ENCODE data around the gene MAML2.
A peak's percentile ranks its signal among the peaks of the same experiment; 100 is the strongest.
"Not testable (repeated sequence)": the region's sequence is repeated elsewhere in the genome, so short reads cannot be mapped to it uniquely, and the experiment has no call there.

MAML2 gene

DNA sequence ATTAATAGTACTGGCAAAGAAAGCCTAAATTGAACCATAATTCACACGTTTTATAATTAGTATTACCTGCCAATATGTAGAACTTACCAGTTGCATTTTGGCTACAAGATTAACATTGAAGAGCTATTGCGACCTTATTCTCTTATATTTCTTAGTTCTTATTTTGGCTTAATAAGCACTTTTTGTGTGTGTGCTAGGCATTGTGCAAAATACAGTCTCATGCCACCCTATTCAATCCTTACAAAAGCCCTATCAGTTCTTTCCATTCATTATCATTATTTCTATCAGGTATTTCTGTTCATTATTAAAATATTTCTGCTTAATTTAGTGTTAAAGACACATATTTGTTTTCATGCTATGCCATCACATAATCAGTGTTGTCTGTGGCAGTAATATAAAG, 41.2 kb downstream of the MAML2 start:
- no peak overlapping the region for H3K4me3 Mint-ChIP-seq
- H3K9me3 Mint-ChIP-seq (ENCODE audit: low read depth), result no peaks in the 10 kb centered on the region
- H3K36me3 Mint-ChIP-seq, result peaks cover 15% of the 10 kb centered on the region
- peak overlapping the region; percentile 75 for H3K27ac Mint-ChIP-seq
- H3K4me1 Mint-ChIP-seq (ENCODE audit: low read depth), result peaks cover 80% of the 10 kb centered on the region
- no peaks in the 10 kb centered on the region for H3K27me3 Mint-ChIP-seq

DNA sequence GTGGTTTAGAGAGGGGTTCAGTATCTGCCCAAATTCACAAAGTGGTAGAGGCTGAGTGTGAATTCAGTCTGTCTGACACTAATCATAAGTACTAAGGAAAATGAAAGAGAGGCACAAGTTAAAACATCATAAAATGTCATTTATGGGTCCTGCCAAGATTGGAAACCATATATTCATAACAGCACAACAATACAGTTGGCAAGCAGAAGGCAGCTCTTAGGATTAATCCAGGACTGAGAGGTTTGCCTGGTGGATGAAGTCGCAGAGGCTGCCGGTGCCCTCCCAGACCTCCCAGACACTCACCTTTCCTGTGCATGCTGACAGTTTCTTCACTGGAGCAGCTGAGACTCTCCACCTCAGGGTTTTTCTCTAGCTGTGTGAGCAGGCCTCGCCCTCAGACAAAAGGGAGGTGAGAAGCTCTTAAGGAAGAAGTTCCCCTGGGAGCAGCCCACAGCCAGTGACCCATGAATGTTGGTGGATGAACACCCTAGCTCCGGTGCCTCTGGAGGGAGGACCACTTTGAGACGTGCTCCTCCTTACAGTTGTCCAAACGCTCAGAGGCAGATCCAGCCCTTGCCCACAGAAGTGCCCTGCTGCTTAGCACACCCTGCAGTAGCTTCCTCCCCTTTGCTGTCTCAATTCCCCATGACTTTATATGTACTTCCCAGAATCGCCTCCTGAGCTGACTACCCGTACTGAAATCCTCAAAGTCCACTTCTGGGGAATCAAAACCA, 43.7 kb downstream of the MAML2 start:
- H3K36me3 Mint-ChIP-seq, result peaks cover 19% of the 10 kb centered on the region
- H3K27ac Mint-ChIP-seq, result peak overlapping the region; percentile 37

DNA sequence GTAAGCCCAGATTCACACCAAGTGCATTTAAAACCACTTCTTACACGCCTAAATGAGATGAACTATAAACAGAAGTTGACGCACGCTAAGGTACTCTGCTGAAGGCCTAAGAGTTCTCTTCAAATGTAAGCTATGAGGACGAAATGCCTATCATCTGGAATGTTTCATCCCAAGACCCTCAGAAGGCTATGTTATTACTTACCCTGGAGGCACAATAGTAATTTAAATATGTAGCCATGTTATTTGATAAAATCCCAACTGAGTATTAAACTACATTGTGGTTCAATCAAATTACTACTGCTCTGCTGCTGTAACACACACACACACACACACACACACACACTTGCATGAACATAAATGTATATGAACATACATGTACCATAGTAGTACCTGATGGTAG, 47.6 kb downstream of the MAML2 start:
- Mint-ChIP-seq H3K4me1 (ENCODE audit: low read depth) (peaks cover 82% of the 10 kb centered on the region), H3K4me3 (no peak overlapping the region), H3K27me3 (no peaks in the 10 kb centered on the region), H3K27ac (peak overlapping the region; percentile 35), H3K9me3 (ENCODE audit: low read depth) (no peaks in the 10 kb centered on the region), H3K36me3 (peaks cover 36% of the 10 kb centered on the region)

More for the DNA sequence above, 43.7 kb downstream of the MAML2 start:
- Mint-ChIP-seq H3K9me3 (ENCODE audit: low read depth) (no peaks in the 10 kb centered on the region), H3K4me3 (no peak overlapping the region), H3K4me1 (ENCODE audit: low read depth) (peaks cover 82% of the 10 kb centered on the region), H3K27me3 (no peaks in the 10 kb centered on the region)

DNA sequence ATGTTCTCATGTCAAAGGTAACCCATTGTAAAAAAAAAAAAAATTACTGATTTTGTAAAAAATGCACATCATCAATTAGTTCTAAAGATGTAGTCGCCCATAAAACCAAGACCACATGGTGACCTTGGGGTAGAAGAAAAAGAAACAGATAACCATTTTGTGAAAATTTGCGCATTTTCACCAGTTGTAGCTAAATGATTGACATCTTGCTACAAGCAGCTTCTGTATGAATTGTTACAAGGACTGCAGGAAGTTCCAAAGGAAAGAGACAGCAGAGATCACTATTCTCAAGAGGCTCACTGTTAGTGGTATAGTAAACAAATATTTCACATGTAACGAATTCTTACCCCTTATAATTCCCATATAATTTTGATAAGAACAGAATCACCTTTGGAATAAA, 48.7 kb downstream of the MAML2 start:
- Mint-ChIP-seq H3K9me3 (ENCODE audit: low read depth) (no peaks in the 10 kb centered on the region), H3K4me1 (ENCODE audit: low read depth) (peaks cover 82% of the 10 kb centered on the region), H3K27ac (peak overlapping the region; percentile 72), H3K4me3 (peak overlapping the region; percentile 51), H3K36me3 (peaks cover 35% of the 10 kb centered on the region), H3K27me3 (no peaks in the 10 kb centered on the region)

DNA sequence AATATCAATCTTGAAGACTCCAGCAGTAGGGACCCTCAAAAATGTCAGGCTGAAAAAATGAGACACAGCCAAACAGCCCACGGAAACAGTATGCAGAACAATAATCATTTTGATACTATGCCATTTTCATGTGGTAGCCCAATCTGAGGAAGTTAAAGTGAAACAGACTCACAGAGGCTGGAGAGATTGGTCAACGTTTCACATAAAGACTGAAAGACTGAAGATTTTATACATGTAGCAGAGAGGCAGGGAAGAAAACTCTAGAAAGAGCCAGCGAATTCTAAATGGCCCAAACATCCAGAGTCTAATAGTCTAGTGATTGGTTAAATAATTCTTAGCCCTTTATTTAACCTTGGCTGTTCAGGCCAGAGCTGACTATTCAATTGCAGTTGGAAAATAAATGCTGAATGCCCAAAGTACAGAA, 49.4 kb downstream of the MAML2 start:
- H3K27me3 Mint-ChIP-seq, result no peaks in the 10 kb centered on the region
- peak overlapping the region; percentile 72 for H3K27ac Mint-ChIP-seq
- peaks cover 84% of the 10 kb centered on the region for H3K4me1 Mint-ChIP-seq (ENCODE audit: low read depth)
- H3K4me3 Mint-ChIP-seq, result peak overlapping the region; percentile 51
- peaks cover 34% of the 10 kb centered on the region for H3K36me3 Mint-ChIP-seq
- no peaks in the 10 kb centered on the region for H3K9me3 Mint-ChIP-seq (ENCODE audit: low read depth)

DNA sequence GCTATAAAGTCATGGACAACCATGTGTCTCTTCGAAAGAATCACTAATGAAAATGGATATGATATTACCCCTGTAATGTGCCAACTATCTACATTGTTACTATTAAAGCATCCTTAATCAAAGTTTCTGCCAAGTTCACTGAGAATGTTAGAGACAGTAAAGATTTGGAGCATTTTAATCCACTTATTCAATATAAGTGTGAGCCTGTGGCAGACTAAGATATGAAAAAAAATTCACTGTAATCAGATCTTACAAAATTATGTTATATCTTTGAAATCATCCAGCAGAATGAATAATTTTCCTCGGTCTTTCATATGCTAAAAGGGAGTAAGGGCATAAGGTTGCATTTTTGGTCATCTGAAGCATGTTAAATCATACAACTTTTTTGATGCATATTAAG, 49.9 kb downstream of the MAML2 start:
- H3K4me3 Mint-ChIP-seq, result peak overlapping the region; percentile 51
- H3K36me3 Mint-ChIP-seq, result peaks cover 33% of the 10 kb centered on the region
- H3K9me3 Mint-ChIP-seq (ENCODE audit: low read depth), result no peaks in the 10 kb centered on the region
- H3K27me3 Mint-ChIP-seq, result no peaks in the 10 kb centered on the region
- peaks cover 85% of the 10 kb centered on the region for H3K4me1 Mint-ChIP-seq (ENCODE audit: low read depth)
- peak overlapping the region; percentile 72 for H3K27ac Mint-ChIP-seq

DNA sequence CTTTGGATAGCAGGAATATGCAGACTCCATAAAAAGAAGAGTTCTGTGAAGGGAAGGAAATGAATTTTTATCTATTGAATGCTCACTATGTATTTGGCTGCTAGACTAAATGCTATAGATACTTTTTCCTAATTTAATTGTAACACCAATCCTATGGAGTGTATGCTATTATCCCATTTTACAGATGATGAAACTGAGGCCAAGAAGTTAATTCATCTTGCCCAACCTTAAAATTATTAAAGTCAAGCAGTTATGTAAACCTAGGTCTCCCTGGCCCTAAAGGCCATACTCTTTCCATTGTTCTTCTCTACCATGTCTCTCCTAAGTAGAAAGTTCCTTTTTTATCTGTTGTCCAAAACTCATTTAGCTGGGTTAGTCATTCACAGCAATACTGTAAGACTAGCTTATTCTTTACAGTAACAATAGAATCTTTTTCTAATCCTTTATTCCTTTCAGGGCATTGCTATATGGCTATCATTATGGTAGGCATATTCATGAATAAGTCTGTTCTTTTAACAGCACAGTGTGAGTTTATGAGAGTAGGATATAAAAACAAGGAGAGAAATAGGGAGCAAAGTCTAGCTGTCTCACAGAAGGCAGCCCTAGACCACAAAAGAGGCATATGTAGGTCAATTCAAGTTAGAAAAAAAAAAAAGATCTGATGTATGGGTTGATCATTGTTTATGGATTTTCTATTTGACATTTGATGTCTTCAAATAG, 50.5 kb downstream of the MAML2 start:
- Mint-ChIP-seq H3K27me3 (no peaks in the 10 kb centered on the region), H3K4me3 (peak overlapping the region; percentile 37), H3K27ac (peak overlapping the region; percentile 72), H3K36me3 (peaks cover 32% of the 10 kb centered on the region), H3K9me3 (ENCODE audit: low read depth) (no peaks in the 10 kb centered on the region), H3K4me1 (ENCODE audit: low read depth) (peaks cover 87% of the 10 kb centered on the region)

DNA sequence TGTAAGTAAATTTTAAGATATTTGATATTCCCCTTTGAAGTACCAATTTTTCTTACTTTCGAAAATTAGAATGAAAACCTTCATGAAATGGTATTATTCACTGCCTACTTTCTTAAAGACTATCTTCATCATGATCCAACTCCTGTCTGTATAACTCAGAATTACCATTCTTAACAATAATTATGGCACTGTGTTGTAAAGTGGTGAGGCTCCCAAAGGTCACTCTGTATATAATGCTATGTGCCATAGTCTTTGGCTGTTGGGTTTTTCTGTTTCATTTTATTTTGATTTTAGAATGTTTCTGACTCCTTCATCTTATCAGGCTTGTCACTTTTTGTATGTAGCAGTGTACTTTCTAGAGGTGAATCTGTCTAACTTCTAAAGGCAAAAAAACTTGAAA, 52.4 kb downstream of the MAML2 start:
- peaks cover 37% of the 10 kb centered on the region for H3K36me3 Mint-ChIP-seq
- no peaks in the 10 kb centered on the region for H3K27me3 Mint-ChIP-seq
- H3K27ac Mint-ChIP-seq, result peak overlapping the region; percentile 22
- H3K9me3 Mint-ChIP-seq (ENCODE audit: low read depth), result no peaks in the 10 kb centered on the region
- no peak overlapping the region for H3K4me3 Mint-ChIP-seq
- peaks cover 90% of the 10 kb centered on the region for H3K4me1 Mint-ChIP-seq (ENCODE audit: low read depth)

DNA sequence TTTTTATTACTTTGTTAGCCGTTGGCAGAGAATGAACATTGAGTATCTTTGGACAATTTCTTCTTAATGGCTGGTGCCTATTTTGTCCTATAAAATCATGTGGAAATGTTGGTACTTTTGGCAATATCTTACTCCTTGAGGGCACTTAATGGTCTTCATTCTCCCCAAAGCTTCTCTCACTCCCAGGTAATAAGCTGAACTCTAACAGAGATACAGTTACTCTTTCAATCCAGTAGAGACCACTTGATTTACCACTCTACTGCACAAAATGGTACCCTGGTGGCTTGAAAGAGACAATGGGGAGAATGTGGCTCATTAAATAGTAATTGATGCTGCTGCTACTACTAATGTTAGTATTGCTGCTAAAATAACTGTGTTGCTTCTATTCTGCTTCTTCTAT, 53.0 kb downstream of the MAML2 start:
- H3K36me3 Mint-ChIP-seq, result peaks cover 42% of the 10 kb centered on the region
- no peak overlapping the region for H3K4me3 Mint-ChIP-seq
- no peaks in the 10 kb centered on the region for H3K9me3 Mint-ChIP-seq (ENCODE audit: low read depth)
- H3K4me1 Mint-ChIP-seq (ENCODE audit: low read depth), result peaks cover 90% of the 10 kb centered on the region
- peak overlapping the region; percentile 31 for H3K27ac Mint-ChIP-seq
- H3K27me3 Mint-ChIP-seq, result no peaks in the 10 kb centered on the region

DNA sequence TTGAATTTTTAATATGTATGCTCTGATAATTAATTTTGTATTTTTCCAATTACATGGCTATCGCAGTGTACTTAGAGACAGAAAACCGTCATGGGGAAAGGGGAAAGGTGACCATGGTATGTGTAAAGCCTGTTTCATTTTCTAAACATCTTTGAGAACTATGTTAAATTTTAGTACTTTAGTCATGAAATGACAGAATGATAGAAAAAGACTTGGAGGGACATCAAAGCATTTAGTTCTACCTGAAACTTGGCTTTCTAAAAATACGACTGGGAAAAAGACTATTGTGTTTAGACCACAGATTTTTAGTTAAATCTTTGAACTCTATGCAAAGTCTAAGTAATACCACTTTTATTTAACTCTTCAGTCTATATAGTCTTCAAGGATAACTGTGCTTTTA, 54.1 kb downstream of the MAML2 start:
- Mint-ChIP-seq H3K4me1 (ENCODE audit: low read depth) (peaks cover 90% of the 10 kb centered on the region), H3K4me3 (peak overlapping the region; percentile 60), H3K27ac (peak overlapping the region; percentile 75), H3K27me3 (no peaks in the 10 kb centered on the region), H3K9me3 (ENCODE audit: low read depth) (no peaks in the 10 kb centered on the region), H3K36me3 (peaks cover 47% of the 10 kb centered on the region)

DNA sequence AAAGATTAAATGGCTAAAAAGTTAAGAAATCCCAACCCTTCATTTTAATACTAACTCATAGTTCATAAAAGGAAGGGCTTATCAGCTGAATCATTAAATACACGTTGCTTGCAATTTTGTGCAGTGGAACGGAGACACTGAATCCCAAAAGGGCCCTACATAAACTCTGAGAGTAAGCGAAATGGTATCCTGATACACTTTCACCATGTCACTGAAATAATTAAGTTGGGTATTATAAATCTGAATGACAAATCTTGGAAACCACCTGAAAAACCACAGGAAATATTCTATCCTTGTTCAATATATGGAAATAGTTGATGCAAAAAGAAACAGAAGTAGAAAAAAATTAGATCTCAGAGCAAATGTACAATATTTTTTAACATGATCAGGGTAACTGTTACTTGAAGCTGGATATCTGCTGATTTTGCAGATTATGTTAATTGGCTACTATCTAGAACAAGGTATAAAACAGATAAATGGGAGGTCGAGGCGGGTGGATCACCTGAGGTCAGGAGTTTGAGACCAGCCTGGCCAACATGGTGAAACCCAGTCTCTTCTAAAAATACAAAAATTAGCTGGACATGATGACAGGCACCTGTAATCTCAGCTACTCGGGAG, 55.1 kb downstream of the MAML2 start:
- Mint-ChIP-seq H3K27ac (peak overlapping the region; percentile 92), H3K36me3 (peaks cover 51% of the 10 kb centered on the region), H3K4me3 (peak overlapping the region; percentile 69), H3K4me1 (ENCODE audit: low read depth) (peaks cover 90% of the 10 kb centered on the region), H3K27me3 (no peaks in the 10 kb centered on the region), H3K9me3 (ENCODE audit: low read depth) (no peaks in the 10 kb centered on the region)

DNA sequence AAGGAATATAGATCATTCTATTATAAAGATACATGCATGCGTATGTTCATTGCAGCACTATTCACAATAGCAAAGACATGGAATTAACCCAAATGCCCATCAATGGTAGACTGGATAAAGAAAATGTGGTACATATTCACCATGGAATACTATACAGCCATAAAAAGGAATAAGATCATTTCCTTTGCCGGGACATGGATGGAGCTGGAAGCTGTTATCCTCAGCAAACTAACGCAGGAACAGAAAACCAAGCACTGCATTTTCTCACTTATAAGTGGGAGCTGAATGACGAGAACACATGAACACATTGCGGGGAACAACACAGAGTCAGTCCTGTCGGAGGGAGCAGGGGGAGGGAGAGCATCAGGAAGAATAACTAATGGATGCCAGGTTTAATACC, 57.0 kb downstream of the MAML2 start:
- H3K27ac Mint-ChIP-seq; H3K27me3 Mint-ChIP-seq; H3K4me3 Mint-ChIP-seq; H3K9me3 Mint-ChIP-seq (ENCODE audit: low read depth): not testable (repeated sequence)
- Mint-ChIP-seq H3K4me1 (ENCODE audit: low read depth) (peaks cover 90% of the 10 kb centered on the region), H3K36me3 (peaks cover 43% of the 10 kb centered on the region)

DNA sequence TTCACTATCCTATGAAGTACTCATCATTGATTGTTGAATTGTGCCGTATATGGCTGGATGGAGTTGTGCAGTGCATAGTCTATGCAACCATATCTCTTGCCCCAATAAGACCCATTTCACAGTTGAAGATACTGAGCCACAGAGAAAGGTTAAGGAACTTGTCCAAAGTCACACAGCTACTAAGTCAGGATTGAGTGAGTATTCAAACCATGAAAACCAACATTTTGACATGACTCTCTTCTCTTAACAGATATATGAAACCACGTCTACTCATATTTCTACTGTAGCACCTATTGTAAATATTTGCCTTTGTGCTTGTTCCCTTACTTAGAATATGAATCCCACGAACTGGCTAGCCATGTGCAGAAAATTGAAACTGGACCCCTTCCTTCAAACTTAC, 58.1 kb downstream of the MAML2 start:
- Mint-ChIP-seq H3K27ac (peak overlapping the region; percentile 77), H3K27me3 (no peaks in the 10 kb centered on the region), H3K4me3 (peak overlapping the region; percentile 8), H3K36me3 (peaks cover 36% of the 10 kb centered on the region), H3K4me1 (ENCODE audit: low read depth) (peaks cover 92% of the 10 kb centered on the region), H3K9me3 (ENCODE audit: low read depth) (no peaks in the 10 kb centered on the region)

DNA sequence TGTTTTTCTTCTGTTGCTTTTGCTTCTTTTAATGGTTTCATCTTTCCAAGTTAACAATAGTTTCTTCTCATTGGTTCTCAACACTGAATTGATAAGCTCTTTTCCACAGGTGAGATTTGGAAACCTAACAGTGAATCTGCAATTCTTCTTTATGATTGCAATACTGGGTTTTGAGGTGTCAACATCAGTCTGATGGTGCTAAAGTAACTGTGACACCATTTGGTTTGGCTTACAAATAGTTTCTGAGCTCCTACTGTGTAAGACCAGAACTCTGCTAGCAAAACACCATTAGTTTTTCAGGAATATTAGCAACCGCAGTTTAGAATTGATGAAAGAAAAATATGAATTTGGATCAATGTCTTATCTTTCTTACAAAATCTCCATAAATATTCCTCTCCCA, 58.6 kb downstream of the MAML2 start:
- H3K27me3 Mint-ChIP-seq, result no peaks in the 10 kb centered on the region
- H3K4me3 Mint-ChIP-seq, result peak overlapping the region; percentile 38
- peaks cover 36% of the 10 kb centered on the region for H3K36me3 Mint-ChIP-seq
- peaks cover 92% of the 10 kb centered on the region for H3K4me1 Mint-ChIP-seq (ENCODE audit: low read depth)
- H3K9me3 Mint-ChIP-seq (ENCODE audit: low read depth), result no peaks in the 10 kb centered on the region
- H3K27ac Mint-ChIP-seq, result peak overlapping the region; percentile 47

DNA sequence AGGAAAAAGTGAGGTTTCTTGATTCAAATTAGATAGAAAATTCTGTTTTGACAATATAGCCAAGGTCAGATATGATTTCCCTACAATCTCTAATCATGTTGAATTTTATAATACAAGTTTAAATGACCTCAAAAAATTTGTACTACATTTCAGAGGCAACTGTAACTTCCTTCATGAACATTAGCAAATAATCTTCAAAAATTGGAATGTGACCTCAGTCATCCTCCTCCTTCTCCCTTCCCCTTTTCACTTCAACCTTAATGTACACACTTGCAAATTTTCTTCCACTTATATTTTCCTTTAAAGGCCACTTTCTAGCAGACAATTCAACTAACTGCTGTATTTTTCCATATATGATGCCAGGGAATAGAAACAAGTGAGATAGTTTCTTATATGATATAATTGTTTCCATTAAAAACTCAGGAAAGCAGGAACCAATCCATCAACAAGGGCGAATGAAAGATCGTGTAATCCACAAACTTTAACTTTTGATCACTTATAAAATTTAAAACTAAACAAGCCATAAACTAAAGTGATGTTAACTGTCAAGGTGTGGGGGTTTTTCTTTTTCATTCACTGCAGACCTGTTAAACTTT, 60.3 kb downstream of the MAML2 start:
- H3K27me3 Mint-ChIP-seq, result no peaks in the 10 kb centered on the region
- H3K9me3 Mint-ChIP-seq (ENCODE audit: low read depth), result no peaks in the 10 kb centered on the region
- no peak overlapping the region for H3K4me3 Mint-ChIP-seq
- H3K27ac Mint-ChIP-seq, result peak overlapping the region; percentile 73
- peaks cover 31% of the 10 kb centered on the region for H3K36me3 Mint-ChIP-seq
- peaks cover 93% of the 10 kb centered on the region for H3K4me1 Mint-ChIP-seq (ENCODE audit: low read depth)

Measured in activated naive CD8-positive, alpha-beta T cell (primary cell).